ENCODE measurements around the gene BSPRY.
"Not testable (repeated sequence)": the region's sequence is repeated elsewhere in the genome, so short reads cannot be mapped to it uniquely, and the experiment has no call there.

BSPRY gene

DNA sequence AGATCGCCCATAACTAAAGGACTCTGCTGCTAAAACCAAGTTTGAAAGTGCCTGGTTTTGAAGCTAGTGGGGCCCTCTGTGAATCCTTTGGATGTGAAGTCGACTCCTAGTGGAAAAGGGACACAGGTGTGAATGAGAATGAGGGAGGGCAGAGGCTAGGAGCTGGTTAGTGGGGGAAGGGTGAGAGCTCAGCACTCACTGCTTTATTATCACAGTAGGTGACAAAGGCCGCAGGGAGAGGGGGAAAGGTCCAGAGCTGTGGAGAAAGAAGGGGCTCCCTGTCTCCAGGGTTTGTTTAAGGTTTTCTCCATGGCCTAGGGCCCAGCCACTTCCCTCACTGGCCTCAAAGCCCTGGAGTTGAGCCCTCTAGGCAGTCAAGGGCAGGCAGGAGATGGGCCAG lies 23.9 kb downstream of the BSPRY start:
- no peak for DNase-seq

DNA sequence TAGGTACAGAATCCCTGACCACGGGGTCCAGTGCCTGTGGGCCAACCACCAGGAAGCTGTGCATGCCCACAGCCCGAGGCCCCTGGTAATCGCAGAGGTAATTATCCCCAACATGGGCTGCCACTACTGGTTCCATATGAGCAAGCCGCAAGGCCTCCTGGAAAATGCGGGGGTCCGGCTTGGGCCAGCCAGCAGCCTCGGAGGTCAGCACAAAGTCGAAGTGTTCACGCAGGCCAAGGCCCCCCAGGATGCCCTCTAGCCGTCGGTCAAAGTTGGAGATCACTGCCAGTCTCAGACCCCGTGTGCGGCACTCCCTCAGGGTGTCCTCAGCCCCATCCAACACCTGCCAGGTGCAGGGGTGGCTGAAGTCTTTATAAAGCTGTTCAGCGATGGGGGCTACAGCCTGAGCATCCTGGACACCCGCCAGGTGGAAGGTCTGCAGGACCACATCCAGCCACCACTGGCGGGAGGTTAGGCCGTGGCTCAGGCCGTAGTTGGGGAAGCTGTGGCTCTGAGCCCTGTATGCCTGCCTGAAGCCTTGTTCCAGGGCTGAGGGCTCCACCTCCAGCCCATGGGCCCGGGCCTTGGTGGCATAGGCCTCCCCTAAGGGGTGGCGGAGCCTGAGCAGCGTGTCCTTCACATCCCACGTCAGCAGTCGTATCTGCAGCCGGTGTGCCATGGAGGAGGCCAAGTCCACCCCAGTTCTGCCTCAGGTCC lies 24.5 kb downstream of the BSPRY start:
- DNase-seq: no peak

DNA sequence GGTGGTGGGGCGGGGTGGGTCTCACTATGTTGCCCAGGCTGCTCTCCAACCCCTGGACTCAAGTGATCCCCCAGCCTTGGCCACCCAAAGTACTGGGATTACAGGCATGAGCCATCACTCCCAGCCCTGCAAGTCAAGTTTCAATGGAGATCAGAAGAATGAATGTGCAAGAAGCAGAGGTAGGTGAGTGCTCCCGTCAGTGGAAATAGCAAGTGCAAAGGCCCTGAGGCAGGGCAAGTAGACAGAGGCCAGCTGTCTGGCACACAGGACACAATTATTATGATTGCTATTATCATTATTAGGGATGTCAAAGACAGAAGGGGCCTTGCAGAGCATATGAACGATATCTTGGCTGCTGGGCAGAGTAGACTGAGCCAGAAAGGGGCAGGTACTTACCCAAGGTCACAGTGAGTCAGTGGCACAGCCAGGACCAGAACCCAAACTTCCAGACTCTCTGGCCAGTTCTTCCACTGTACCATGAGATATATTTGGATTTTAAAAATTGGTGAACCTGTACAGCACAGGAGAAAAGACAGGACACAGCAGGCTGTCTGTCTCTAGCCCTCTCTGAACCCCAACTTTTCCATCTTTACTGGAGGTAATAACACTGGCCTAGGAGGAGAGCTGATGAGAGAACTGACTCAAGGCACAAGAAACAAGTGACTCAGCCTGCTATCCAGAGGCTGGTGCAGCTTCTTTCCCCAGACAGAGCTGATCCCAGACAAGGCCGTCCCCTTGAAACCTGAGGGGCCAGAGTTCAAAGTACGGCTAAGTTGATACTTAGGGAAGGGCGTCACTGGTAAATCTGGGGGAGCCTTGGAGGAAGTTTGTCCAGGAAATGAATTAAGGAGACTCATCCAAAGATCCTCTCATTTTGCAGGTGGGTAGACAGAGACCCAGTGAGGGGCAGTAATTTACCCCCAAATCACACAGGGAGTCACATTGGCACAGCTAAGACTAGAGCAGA lies 26.0 kb downstream of the BSPRY start:
- no peak for DNase-seq

DNA sequence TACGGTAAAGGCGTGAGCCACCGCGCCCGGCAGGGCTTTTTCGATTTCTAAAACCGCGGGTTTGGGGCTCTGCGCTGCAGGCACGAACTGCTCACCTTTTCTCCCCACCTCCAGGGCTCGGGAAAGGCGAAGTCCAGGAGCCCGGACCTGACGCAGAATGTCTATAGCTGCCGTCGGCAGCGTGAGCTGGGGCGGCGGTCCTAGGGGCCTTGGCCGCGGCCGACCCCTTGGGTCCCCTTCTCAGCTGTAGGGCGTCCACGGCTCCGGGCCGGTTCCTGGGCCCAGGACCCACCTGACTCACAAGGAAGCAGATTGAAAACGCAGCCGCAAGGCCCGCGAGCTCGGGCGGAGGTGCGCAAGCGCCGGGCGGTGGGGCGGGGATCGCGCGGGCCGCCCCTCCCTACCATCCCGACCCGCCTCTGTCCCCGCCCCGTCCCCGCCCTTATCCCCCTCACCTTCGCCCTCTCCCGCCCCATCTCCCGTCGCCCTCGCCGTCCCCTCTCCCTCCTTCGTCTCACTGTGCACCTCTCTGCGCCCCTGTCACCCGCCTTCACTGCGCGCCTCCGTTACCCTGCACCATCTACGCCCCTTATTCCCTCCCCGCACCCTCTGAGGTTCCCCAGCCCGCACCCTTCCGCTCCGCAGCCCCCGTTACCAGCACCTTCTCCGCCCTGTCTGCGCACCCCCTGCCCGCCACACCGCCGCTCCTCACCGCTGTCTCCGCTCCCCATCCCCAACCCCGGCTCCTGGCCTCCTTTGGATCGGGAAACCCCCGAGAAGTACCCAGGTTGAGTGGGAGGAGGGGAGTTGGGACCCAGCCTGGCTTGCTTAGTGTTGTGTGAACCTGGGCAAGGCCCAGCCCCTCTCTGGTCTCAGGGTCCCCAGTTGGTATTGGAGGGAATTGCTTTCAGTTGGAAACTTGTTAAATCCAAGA lies 27.6 kb downstream of the BSPRY start, which contains the start of gene HDHD3:
Gene HDHD3 (minus strand): TSS at position 353 of the 934 bp plus-strand sequence. CDS start 2,632 bp downstream, outside the sequence.
- no peak for DNase-seq

DNA sequence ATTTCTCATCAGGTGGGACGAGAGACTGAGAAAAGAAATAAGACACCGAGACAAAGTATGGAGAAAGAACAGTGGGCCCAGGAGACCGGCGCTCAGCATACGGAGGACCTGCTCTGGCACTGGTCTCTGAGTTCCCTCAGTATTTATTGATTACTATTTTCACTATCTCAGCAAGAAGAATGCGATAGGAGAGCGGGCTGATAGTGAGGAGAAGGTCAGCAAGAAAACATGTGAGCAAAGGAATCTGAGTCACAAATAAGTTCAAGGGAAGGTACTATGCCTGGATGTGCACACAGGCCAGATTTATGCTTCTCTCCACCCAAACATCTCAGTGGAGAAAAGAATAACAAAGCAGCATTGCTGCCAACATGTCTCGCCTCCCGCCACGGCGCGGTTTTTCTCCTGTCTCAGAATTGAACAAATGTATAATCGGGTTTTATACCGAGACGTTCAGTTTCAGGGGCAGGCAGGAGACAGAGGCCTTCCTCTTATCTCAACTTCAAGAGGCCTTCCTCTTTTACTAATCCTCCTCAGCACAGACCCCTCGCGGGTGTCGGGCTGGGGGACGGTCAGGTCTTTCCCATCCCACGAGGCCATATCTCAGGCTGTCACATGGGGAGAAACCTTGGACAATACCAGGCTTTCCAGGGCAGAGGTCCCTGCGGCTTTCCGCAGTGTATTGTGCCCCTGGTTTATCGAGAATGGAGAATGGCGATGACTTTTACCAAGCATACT lies 29.9 kb downstream of the BSPRY start:
- not testable (repeated sequence) for DNase-seq

DNA sequence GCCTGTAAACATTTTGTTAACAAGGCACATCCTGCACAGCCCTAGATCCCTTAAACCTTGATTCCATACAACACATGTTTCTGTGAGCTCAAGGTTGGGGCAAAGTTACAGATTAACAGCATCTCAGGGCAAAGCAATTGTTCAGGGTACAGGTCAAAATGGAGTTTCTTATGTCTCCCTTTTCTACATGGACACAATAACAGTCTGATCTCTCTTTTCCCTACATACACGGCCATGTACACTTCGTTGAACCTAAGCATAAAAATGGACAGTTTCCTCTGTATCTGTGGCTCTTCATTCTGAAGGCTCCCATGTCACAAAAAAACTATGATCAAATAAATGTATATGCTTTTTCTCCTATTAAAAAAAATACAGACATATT lies 30.5 kb downstream of the BSPRY start:
- DNase-seq: not testable (repeated sequence)

DNA sequence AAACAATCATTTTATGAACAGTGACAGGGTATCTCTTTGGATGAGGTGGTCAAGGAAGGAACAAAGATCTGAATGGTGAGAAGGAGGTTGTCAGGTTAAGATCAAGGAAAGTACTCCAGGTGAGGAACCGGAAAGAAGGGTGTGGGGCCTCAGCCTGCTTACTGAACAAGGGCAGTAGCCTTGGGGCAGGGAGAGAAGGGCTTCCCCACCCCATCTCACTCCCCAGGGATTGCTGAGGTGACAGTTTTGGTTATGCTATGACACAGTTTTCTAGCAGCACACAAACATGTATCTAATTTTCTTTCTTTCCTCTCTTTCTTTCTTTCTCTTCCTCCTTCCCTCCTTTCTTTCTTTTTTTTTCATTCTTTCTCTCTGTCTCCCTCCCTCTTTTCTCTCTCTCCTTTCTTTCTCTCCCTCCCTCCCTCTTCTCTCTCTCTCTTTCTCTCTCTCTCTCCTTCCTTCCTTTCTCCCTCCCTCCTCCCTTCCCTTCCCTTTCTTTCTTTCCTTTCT lies 31.6 kb downstream of the BSPRY start:
- DNase-seq: no peak

DNA sequence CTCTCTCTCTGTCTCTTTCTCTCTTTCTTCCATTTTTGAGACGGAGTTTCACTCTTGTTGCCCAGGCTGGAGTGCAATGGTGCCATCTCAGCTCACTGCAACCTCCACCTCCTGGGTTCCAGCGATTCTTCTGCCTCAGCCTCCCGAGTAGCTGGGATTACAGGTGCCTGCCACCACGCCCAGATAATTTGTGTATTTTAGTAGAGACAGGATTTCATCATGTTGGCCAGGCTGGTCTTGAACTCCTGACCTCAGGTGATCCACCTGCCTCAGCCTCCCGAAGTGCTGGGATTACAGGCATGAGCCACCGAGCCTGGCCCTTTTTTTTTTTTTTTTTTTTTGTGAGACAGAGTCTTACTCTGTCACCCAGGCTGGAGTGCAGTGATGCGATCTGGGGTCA lies 32.1 kb downstream of the BSPRY start:
- DNase-seq: not testable (repeated sequence)

DNA sequence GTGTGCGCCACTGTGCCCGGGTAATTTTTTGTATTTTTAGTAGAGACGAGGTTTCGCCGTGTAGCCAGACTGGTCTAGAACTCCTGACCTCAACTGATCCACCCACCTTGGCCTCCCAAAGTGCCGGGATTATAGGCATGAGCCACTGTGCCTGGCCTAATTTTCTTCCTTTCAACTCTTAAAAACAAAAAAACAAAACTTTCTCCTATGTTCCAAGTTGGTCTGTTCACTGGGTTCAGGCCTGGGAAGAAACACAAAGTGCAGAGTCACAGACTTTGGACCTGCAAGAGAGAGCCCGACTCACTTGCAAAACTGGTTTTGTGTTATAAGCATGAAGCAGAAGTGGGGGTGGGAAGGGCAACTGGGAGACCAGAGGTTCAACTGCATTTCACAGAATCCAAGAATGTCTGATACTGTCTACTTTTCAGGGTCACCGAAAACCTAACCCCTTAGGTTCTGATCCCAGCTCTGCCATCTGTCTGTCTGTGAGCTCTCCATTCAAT lies 32.6 kb downstream of the BSPRY start:
- DNase-seq: no peak

DNA sequence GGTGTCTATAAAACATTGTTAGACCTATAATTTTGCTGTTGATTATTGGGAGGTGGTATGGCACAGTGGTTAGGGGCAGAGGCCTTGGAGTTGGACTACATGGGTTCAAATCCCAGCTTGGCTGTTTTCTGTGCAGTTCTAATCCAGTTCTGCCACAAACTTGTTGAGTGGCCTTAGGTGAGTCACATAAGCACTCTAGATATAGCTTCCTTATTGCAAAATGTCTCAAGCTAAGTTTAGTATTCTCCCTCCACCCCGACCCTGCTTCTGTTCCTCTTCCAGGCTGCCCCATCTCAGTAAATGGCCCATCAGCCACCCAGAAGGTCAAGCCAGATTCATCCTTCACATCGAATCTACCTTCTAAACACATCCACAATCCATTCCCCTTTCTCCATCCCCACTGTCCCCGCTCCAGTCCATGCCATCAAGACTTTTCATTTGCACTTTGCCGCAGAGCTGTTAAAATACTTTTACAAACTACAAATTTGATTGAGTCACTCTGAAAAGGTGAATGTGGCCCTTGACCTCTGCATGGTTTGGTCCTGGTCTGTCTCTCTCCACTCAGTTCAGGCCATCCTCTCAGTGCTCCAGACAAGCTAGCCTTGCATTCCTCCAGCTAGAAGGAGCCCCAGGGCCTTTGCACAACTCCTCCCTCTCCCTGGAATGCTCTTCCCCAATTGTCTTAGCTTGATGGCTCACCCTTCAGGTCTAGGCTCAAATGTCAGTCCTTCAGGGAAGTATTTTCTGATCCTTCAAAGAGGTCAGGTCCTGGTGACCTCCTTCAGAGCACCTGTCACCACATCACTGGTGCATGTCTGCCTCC lies 37.4 kb downstream of the BSPRY start:
- no peak for DNase-seq

DNA sequence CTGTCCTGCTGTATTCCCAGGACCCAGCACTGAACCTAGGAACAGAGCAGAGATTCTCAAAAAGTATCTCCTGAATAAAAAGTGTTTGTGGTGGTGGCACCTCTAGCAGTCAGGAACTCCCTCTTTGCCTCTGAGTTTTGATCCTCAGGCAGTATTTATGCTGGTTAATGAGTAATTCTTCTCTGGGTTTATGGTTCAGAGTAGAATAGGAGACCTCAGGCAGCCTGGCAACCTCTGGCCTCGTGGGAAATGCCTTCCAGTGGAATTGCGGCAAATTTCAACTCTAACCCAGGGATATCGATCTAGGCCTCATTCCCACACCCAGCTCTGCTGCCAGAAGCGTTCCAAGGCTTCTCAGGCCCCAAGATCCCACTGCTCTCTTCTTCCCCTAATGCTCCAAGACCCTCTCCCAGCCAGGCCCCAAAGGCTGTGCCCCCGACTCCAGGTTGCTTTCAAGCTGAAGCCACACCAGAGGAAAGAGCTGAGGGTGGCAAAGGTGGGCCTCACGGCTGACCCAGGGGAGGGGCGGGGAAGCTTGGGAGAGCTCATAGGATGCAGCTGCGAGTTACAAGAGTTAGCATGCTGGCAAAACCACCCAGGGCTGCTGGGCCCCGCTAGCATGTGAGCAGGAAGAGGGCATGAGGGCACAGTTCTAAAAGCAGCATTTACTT lies 38.4 kb downstream of the BSPRY start:
- DNase-seq: no peak

DNA sequence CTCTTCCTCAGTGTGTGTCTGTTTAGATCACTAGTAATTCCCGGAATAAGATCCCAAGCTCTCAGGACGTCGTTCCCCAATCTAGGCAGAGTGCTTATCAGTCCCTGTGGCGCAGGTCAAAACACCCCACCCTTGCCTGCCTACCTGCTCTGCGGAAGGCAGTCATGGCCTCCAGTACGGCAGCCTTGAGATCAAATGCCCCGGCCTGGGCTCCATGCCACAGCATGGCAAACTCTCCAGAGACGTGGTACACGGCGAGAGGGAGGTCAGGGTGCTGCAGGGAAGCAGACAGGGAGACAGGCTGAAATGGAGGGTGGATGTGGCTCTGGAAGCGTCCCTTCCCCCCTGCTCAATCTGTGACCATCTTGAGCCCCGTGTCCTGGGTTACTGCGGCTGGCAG lies 39.5 kb downstream of the BSPRY start:
- DNase-seq: no peak

DNA sequence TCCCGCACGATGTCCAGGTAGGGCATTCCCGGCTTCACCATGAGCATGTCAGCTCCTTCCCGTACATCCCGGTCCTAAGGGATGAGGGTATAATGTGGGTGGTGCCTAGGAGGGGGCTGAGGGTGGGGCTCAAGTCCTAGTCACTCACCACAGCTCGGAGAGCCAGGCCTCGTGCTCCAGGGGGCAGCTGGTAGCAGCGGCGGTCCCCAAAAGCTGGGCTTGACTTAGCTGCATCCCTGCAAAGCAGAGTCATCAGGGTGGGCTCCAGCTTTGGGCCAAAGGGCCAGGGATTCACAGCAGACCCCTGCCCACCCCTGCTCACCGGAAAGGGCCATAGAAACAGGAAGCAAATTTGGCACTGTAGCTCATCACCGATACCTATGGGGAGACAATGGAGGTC lies 40.1 kb downstream of the BSPRY start:
- no peak for DNase-seq

DNA sequence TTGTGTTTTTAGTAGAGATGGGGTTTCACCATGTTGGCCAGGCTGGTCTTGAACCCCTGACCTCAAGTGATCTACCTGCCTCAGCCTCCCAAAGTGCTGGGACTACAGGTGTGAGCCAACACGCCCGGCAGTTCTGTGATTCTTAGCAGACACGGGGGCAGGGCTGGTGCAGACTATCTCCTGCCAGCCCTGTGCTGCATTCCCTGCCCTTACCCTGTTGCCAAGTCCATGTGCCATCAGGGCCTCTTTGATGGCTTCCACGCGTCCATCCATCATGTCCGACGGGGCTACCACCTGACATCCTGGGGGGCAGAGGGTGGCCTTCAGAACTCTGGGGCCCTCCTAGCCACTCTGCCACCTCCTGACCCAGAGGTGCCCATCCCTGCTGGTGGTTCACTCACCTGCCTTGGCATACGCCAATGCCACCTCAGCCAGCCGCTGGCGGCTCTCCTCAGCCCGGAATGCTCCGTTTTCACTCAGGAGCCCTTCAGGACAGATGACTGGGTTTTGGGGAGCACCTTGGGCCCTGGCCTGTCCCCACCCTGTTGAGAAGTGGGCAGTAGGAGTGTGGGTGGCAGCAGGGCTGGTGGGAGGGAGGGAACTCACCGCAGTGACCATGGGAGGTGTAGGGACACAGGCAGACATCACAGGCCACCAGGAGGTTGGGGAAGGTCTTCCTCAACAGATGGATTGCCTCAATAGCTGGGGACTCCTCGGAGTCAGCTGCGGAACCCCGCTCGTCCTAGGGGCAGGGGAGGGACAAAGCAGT lies 41.0 kb downstream of the BSPRY start:
- DNase-seq: no peak

DNA sequence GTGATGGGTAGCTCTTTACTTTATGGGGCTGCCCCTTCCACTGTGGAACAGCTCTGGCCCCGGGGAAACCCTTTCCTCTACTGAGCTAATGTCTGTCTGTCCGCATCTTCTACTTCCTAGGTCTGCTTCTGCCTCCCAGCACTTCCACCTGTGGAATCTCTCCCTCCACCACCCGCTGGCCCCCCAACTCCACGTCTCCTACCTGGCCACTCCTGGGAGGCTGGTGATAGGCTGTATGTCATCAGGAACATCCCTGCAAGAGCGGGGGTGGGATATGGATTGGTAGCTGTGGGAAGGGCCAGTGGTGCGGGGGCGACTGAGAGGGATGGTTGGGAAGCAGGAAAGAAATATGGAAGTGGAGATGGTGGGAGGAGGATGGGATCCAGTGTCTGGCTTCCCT lies 42.6 kb downstream of the BSPRY start:
- no peak for DNase-seq

DNA sequence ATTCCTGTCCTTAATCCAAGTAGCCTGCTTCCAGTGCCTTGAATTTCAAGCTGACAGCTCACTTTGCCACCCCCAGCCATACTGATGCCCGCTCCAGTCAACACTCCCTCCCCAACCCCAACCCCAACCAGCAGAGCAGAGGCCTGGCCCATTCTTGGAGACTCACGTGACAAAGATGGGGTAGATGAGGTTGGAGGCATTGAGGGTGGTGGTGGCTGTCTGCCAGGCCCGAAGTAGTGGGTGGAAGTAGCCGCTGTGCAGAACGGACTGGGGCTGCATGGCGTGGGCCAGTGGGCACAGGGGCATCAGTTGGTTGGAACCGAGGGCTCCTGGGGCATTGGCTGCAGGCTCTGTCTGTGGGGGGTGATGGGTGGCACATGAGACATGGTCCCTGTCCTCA lies 43.9 kb downstream of the BSPRY start:
- DNase-seq: no peak

DNA sequence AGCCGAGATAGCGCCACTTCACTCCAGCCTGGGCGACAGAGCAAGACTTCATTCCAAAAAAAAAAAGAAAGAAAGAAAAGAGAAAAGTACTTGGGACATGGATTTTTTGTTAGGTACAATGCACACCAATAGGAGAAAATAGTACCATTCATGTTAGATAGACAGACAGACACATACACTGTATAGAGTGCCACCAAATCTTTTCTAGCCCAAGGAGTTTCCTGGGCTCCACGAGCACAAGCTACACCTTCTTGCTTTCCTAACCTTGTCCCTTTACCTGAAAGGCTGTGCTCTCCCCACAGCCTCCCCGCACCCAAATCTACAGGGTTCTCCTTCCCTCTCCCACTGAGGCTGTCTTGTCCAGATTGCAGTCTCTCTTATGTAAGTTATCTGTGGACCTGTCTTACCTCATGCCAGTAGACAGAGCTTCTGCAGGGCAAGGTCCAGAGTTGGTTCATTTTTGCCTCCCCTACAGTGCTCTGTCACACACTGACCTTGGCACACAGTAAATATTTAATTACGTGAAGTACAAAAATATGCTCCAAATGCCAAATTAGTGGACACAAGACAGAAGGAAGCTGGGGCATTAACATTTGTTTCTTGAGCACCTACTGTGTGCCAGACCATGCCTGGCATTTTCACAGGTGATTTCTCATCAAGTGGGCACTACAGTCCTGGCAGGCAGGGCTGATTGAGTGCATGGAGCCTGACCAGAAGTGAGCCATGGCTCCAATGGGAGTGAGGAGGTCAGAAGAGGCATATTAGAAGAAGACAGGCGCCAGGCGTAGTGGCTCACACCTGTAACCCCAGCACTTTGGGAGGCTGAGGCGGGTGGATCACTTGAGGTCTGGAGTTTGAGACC lies 45.9 kb downstream of the BSPRY start:
- no peak for DNase-seq

DNA sequence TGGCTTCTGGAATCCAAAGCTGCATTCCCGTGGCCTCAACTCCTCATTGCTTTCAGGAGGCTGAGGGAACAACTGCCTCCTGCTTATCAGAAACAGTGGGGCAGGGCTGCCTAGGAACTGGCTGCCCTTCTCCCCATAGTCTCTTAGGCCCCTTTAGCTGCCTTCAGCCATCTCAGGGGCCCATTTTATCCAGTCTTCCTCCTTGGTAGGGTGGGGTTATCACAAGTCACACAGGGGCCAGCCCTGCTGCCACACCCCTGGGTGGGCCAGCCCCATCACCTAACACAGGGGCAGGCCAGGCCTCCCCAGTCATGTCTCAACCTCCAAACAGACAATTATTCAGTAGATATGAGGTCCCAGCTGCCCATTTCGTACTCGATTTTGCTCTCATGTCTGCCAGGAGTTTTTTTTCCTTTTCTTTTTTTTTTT lies 47.9 kb downstream of the BSPRY start:
- no peak for DNase-seq
